HG03175 (cell line): ENCODE results near the gene SMIM21.

Source experiments
- ATAC-seq: cut with Tn5 transposase; IDR thresholded peaks from one replicate; pipeline ENCODE4 v1.9.1; 2021; ENCODE audit warnings: mild to moderate bottlenecking, moderate library complexity; ENCODE audit not compliant: unreplicated experiment

Gene SMIM21

DNA sequence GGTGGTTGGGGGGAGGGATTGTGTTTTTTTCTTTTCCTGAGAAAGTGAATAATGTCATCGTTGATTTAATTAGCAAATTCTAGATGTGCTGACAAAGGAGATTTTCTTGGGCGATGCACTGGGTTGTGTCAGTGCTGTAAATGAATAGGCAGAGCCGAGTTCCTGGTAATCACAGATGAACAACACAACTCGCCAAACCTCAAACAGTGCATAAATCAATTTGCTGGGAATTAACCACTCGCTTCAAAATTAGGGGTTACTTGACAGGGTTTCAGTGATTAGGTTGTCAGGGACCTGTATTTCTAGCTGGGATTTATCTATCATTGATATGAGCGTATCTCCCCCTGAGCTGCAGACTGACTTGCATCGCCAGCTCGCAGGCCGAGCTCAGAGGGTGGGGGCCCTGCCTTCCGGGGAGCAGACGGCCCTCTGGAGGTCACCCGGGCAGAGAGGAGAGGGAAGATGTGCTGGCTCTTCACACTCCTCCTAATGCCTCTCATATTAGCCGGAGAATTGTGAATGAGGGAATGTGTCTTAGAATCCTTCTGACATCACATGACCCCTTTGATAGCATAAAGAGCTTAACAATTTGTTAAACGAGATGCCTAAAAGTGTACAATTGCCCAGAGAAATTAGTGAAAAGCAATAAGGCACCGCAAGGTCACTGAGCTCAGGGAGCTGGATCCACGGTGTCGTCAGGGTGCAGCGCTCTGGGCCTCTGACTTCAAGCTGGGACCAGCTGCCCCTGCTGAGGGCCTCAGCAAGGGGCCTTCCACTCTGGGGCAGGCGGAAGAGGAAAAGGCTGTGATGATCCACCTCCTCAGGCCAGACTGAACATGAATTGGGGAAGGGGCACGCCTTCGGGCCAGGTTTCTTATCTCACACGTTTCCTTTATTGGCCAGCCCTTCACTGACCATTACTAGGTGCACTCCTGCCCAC is 48.9 kb downstream of the SMIM21 start:
- ATAC-seq = no peak

DNA sequence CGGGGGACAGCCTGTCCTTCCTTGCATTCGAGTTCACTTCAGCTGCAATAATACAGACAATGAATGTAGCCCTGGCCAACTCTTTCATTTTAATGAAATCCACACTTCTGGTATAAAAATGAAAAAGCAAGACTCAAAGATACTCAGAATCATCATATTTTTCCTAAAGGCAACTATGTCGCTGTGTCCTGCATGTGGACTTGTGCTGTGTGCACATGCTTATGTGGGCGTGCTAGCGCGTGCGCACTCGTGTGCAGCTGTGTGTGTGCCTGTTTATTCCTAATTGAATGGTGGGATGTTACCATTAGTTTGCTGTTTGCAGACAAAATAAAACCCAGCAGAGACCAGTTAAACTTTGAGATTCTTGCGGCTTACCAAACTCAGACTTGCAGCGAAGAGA is 49.6 kb downstream of the SMIM21 start:
- no peak for ATAC-seq

DNA sequence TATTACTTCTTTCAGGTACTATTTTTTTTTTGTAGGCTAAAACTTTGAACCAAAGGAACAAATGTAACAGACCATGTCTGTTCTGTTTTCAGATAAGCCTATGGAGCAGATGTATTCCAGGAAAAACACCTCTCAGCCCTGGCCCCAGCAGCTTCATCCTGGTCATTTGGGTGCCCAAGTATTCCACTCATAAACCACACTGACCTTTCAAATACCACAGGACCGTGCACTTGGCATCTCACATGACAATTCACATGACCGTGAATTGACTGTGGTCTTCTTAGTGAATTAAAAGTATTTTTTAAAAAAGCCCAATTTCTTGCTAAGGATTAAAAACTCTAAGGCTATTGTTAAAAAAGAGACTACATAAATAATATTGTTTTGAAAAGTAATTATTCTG is 50.2 kb downstream of the SMIM21 start:
- no peak for ATAC-seq

DNA sequence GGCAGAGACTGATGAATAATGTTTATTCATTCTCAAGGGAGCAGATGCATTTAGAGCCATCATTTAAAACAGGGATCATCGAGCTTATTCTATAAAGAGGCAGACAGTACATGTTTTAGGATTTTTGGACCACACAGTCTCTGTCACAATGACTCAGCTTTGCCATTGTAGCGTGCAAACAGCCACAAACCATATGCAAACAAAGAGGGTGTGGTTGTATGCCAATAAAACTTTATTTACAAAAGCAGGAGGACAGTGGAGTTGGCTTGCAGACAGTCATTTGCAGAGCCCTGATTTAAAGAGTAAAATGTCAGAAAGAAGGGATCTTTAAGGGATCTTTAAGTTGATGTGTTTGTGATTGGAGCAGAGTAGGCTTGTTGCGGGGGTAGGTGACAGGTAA is 51.5 kb downstream of the SMIM21 start:
- ATAC-seq = no peak

DNA sequence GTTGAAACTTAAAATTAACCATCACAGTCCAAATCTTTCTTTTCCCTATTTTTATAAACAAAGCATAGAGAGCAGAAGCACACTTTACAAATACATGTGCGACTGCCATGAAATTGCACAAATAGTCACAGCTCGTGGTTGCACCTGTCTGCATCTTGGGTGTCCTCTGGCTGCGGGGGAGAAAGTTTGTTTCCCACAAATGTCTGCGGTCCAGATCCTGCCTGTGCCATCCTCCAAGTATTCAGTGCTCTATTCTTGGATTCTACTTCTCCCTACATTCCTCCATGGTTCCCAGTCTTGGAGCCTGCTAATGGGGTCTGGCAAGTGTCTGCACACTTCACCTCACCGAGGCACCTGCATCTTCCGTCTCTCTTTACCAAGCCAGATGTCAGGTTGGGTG is 52.2 kb downstream of the SMIM21 start:
- no peak for ATAC-seq

DNA sequence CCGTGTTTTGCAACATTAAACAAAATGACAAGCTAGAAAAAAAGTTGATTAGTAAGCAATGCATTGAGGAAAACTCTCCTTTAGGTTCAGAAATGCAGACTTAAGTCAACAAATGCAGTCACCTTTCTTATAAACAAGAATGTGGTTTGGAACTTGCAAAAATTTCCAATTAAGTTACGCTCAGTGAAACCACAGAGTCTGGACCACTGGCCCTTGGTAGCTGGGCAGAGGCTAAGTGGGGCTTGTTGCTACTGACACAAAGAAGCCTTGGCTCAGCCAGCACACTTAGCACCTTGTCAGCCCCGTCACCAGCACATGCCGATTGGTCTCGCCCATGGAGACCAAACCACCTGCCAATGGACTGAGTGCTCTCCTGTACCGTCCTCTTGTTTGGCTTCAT is 53.0 kb downstream of the SMIM21 start:
- ATAC-seq = no peak

DNA sequence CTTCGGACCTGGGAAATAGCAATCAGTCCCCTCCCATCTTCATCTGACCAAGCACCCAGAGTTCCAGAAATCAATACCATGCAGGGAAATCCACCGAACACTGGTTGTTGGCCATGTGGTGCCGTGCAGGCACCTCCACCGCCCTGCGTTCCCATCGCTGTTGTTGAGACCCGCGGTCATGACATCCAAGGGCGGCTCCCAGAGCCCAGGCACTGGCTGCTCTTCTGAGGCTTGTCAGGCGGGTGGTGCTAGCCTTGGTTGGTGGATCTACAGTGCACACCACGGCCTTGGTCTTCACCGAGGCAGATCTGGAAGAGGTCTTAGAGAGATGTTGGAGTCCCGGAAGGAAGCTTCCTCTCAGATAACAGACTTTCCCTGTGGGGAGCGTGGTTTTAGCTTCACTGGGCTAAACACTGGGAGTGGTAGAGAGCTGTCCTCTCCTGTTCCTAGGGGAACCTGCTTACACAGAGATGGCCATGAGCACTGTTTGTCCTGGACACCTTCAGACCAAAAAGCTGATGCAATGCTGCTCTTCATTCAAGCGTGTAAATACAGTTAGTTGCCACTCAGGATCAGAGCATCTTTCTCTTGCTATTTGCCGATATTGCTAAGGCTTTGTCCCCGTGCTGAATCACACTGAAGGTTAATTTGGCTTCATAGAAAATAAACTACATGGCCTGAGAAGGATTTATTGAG is 58.3 kb downstream of the SMIM21 start:
- ATAC-seq = no peak

DNA sequence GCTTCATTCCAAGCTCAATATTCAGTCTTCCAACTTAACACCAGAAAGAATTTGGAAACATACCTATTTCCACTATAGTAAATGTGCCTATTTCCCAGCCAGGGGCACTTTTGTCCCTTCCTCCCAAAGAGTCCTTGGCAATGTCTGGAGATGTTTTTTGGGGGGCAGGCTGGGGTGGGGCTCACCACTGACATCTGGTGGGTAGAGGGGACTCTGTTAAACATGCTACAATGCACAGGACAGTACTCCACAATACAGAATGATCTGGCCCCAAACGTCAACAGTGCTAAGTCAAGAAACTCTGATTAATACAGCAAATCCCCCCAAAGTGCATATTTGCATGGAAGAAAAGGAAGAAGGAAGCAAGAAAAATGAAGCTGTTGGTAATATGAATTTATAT is 61.7 kb downstream of the SMIM21 start:
- ATAC-seq = no peak

DNA sequence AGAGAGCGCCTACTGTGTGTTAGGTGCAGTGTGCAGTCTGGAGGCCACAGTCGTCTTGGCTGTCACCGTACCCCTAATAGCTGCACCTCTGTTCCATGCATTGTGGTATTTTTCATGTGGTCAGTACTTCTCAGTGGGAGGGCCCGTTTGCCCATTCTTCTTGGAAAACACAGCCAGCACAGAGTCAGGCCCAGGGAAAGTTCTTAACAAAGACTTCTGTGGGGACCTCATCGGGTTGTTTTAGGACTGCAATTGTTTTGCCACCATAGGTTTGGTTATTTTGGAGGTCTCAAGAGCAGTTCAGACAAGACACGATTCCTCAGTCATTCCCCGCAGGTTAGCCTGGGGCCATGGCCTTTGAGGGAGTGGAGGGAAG is 62.3 kb downstream of the SMIM21 start:
- no peak for ATAC-seq

DNA sequence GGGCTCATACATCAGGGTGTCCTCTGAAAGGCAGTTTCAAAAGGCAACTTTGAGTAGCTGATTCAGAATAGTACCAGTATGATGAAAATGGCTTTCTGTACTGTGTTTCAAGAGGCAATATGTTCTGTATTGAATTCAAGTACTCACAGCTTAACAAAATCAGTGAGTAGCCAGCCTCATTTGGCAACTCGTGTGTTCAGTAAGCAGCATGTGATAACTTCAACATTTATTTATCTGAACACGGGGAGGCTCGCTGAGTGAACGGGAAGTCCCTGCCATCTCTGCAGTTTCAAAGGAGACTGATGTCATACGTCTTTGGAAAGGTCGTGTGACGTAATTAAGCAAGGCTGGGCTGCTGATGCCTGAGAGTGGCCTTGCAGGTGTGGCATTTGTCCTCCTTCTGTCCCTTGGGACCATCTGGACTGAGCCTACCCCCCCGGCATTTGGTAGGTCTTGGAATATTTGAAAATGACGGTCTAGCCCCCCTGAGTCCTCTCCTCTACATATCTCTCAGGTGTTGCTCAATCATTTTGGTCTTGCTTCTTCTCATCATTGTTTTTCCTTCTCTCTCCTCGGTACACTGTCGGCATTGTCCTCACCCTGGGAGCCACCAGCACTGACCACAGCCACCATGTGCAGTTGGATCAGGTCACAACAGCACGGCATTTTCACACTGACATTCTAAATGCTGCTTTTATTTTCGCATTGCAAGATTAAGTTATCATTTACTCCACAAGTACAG is 62.8 kb downstream of the SMIM21 start:
- ATAC-seq = no peak

DNA sequence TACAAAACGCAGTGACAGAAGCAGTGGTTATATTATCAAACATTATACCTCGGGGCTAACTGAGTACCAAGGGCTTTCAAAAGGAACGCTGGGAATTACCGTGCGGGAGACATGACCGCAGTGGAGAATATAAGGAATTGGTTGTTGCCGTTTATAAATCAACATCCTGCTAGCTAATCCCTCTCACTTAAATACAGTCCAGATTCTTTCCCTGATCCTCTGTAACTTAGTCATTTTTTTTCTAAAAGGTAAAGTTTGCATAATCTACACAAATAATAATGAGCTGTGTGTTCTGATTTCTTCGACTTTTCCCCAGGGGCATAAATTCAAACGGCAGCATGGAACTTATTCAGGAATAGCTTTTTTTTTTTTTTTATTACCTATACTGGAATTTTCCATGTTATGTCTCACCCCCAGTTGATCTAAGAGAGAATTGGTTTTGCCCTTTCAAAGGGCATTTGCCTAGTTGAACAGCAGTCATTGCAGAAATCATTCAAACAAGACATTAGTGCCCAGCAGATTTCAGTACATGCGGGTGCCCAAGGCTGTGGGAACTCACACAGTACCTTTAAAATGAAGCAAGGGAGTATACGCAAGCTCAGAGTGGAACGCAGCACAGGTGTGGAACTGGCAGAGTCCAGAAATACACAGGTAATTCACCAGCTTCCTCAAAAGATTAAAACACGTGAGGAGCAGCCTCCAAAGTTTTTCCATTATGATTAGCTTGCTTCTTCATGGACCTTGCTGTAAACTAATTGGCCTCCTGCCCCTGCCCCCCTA is 63.9 kb downstream of the SMIM21 start:
- no peak for ATAC-seq

DNA sequence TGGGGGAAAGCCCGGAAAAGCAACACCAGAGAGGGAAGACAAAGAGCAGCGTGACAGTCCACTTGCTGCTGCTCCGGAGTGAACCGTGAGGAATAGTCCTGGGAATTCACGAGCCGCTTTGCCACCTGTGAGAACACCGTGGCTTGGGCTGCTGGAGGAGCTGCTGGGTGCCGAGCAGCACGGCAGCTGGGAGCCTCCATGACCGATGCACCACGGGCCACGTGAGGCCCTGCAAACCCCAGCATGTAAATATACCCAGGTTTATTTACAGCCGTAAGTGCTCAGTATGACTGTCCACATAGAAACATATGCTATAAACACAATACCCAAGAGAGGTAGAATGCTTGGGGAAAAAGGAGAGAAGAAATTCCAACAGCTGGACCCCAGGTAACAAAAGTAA is 65.1 kb downstream of the SMIM21 start:
- no peak for ATAC-seq

DNA sequence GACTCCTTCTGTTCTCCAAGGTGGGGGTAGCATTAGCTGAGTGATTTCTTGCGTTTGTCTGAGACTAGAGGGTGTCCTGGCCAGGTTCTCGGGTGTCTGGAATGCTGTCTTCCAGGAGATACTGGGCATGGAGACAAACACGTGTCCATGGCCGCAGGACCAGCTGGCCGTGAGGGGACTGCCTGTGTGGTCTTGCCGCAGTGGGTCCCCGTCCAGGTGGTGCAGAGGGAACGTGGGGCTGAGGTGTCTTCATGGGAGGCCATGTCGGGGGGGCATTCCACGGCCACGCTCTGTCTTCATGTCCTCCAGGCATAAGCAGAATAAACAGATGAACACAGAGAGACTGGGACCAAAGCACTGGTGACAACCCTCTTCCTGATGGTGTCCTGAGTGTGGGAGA is 66.6 kb downstream of the SMIM21 start:
- ATAC-seq = no peak

DNA sequence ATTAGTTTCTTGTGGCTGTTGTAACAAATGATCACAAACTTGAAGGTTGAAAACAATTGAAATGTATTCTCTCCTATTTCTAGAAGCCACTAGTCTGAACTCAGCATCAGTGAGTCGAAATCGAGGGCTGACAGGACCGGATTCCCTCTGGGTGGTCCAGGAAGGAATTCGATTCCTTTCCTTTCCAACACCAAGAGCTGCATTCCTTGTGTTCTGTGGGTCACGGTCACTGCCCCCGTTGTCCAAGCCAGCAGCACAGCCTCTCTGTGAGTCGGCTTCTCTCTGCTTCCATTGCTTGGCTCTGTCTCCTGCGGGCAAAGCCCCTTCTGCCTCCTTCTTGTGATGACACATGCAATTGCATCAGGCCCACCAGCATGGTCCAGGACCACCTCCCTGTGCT is 67.3 kb downstream of the SMIM21 start:
- ATAC-seq = no peak
